ENCODE data around the gene SLC66A2. TPM values are rescaled to one million over a fixed set of nuclear protein-coding genes. Genes with fewer than 3 reads are reported as not detected.

SLC66A2 gene
- total RNA-seq, 1 experiment from 2014 or later: 52.8 TPM

DNA sequence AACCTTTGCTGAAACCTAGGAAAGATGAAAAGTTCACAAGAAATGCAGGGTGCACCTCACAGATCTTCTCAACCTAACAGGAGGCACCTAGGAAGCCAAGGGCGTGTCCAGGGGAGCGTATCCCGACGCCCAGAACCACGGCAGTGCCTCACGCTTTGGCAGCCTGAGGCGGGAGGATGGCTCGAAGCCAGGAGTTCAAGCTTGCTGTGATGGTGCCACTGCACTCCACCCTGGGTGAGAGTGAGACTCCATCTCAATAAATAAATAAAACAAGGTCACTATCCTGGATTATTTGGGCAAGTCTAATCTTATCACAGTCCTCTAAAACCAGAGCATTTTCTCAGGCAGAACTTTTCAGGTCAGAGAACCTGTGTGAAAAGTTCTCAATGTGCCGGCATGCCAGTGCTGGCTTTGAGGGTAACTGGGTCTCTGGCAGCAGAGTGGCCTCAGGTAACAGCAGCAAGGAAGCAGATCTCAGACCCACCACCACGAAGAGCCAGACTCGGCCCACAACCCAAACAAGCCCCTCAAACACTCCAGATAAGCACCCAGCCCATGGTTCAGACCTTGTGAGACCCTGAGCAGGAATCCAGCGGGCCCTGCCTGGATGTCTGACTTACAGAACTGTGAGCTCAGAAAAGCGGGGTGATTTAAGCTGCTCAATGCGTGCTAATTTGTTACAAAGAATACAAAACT is 24.7 kb upstream of the SLC66A2 start:
- no peaks in the 10 kb centered on the region for H3K9me3 ChIP-seq (ENCODE audit: low read length)
- intact Hi-C loops (cut with micrococcal nuclease): no loop called here
- TF ChIP-seq EZH2 (IDR thresholded peaks at IDR 0.05; ENCODE audit: low read length, unreplicated experiment) (no peak), EZH2phosphoT487 (IDR thresholded peaks at IDR 0.05; ENCODE audit: borderline replicate concordance, low read length) (no peak), CTCF (conservative IDR thresholded peaks at IDR 0.05; ENCODE audit: low read depth, low read length) (no peak)
- ATAC-seq: no peak
- BruUV-seq (replicated peaks): no TSS peak
- no peak overlapping the region for H3K9ac ChIP-seq (ENCODE audit: low read length)
- no peak for DNase-seq
- no peak overlapping the region for H3K4me2 ChIP-seq (ENCODE audit: low read length)
- POLR2A ChIA-PET (ENCODE audit: unreplicated experiment): no interaction called here
- H2AFZ ChIP-seq (ENCODE audit: low read length): no peak overlapping the region
- peaks cover 31% of the 10 kb centered on the region for H4K20me1 ChIP-seq (ENCODE audit: low read length)
- no peaks in the 10 kb centered on the region for H3F3A ChIP-seq (ENCODE audit: low read length, unreplicated experiment)
- no peak overlapping the region for H3K4me3 ChIP-seq (ENCODE audit: low read length)
- H3K27me3 ChIP-seq (ENCODE audit: low read length): no peaks in the 10 kb centered on the region
- peaks cover 35% of the 10 kb centered on the region; the same call in 1 of the 2 replicates for H3K36me3 ChIP-seq (ENCODE audit: low read depth, low read length)
- H3K79me2 ChIP-seq (ENCODE audit: low read length): peaks cover 71% of the 10 kb centered on the region
- H3K27ac ChIP-seq (ENCODE audit: low read length): no peak overlapping the region
- CTCF ChIA-PET: no interaction called here
- H3K4me1 ChIP-seq (ENCODE audit: insufficient read depth, low read length): no peaks in the 10 kb centered on the region
- no peaks in the 10 kb centered on the region for H3K9me2 ChIP-seq (replicated peaks; ENCODE audit: low read length)

GRCh38 chr18:79975043-79975442 is 23.6 kb upstream of the SLC66A2 start:
- Histone ChIP-seq H4K20me1 (ENCODE audit: low read length) (peaks cover 22% of the 10 kb centered on the region), H3K9me3 (ENCODE audit: low read length) (no peaks in the 10 kb centered on the region), H3K4me1 (ENCODE audit: insufficient read depth, low read length) (no peaks in the 10 kb centered on the region), H3K9ac (ENCODE audit: low read length) (no peak overlapping the region), H2AFZ (ENCODE audit: low read length) (no peak overlapping the region), H3F3A (ENCODE audit: low read length, unreplicated experiment) (no peaks in the 10 kb centered on the region), H3K27ac (ENCODE audit: low read length) (no peak overlapping the region), H3K9me2 (replicated peaks; ENCODE audit: low read length) (no peaks in the 10 kb centered on the region), H3K79me2 (ENCODE audit: low read length) (peaks cover 65% of the 10 kb centered on the region), H3K4me2 (ENCODE audit: low read length) (no peak overlapping the region), H3K27me3 (ENCODE audit: low read length) (no peaks in the 10 kb centered on the region), H3K4me3 (ENCODE audit: low read length) (no peak overlapping the region), H3K36me3 (ENCODE audit: low read depth, low read length) (peaks cover 42% of the 10 kb centered on the region)
- no peak for DNase-seq
- TF ChIP-seq EZH2phosphoT487 (IDR thresholded peaks at IDR 0.05; ENCODE audit: borderline replicate concordance, low read length): no peak
- no peak for TF ChIP-seq CTCF (conservative IDR thresholded peaks at IDR 0.05; ENCODE audit: low read depth, low read length)
- TF ChIP-seq EZH2 (IDR thresholded peaks at IDR 0.05; ENCODE audit: low read length, unreplicated experiment): no peak
- ChIA-PET CTCF (no interaction called here), POLR2A (ENCODE audit: unreplicated experiment) (no interaction called here)
- no TSS peak for BruUV-seq (replicated peaks)
- ATAC-seq: no peak
- intact Hi-C loops (cut with micrococcal nuclease): no loop called here

DNA sequence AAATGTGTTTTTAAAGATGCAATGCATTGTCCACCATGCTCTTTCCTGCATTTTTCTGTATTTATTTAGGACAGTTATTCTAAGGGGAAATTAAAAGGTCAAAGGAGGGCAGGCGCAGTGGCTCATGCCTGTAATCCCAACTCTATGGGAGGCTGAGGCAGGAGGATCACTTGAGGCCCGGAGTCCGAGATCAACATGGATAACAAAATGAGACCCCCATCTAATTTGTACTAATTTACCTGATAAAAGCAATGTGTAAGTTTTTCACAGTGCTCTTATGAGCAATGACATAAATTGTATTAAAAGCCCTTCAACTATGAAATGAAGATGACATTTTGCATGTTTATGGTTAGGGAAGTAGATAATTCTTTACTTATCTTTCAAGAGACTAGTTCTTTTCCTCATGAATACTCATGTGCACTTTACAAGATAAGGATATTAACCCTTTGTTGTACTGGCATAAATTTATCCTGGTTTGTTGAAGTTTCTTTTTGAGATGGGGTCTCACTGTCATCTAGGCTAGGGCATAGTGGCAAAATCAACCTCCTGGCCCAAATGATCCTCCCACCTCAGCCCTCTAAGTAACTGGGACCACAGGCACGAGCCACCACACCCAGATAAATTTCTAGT is 22.7 kb upstream of the SLC66A2 start:
- TF ChIP-seq CTCF (conservative IDR thresholded peaks at IDR 0.05; ENCODE audit: low read depth, low read length): no peak
- TF ChIP-seq EZH2 (IDR thresholded peaks at IDR 0.05; ENCODE audit: low read length, unreplicated experiment): no peak
- TF ChIP-seq EZH2phosphoT487 (IDR thresholded peaks at IDR 0.05; ENCODE audit: borderline replicate concordance, low read length): no peak
- Histone ChIP-seq H3K36me3 (ENCODE audit: low read depth, low read length) (peaks cover 41% of the 10 kb centered on the region), H3K9me3 (ENCODE audit: low read length) (no peaks in the 10 kb centered on the region), H3K27ac (ENCODE audit: low read length) (no peak overlapping the region), H3K27me3 (ENCODE audit: low read length) (no peaks in the 10 kb centered on the region), H3K9me2 (replicated peaks; ENCODE audit: low read length) (no peaks in the 10 kb centered on the region), H3K4me3 (ENCODE audit: low read length) (no peak overlapping the region), H3K79me2 (ENCODE audit: low read length) (peaks cover 56% of the 10 kb centered on the region), H2AFZ (ENCODE audit: low read length) (no peak overlapping the region), H3K4me1 (ENCODE audit: insufficient read depth, low read length) (no peaks in the 10 kb centered on the region), H3F3A (ENCODE audit: low read length, unreplicated experiment) (no peaks in the 10 kb centered on the region), H3K4me2 (ENCODE audit: low read length) (no peak overlapping the region), H4K20me1 (ENCODE audit: low read length) (peaks cover 14% of the 10 kb centered on the region), H3K9ac (ENCODE audit: low read length) (no peak overlapping the region)
- no peak for DNase-seq
- ATAC-seq: no peak
- CTCF ChIA-PET: no interaction called here
- no TSS peak for BruUV-seq (replicated peaks)
- POLR2A ChIA-PET (ENCODE audit: unreplicated experiment): no interaction called here
- intact Hi-C loops (cut with micrococcal nuclease): no loop called here
